ENCODE results near the gene FFAR1.

Gene FFAR1

GRCh38 chr19:35315883-35316282, 31.8 kb upstream of the FFAR1 start:
- no peak for DNase-seq

- no peak for DNase-seq
Measured at GRCh38 chr19:35316560-35316959, 31.1 kb upstream of the FFAR1 start.

GRCh38 chr19:35317464-35318043, 30.1 kb upstream of the FFAR1 start:
- no peak for DNase-seq

GRCh38 chr19:35318679-35319448, 28.8 kb upstream of the FFAR1 start:
- no peak for DNase-seq

- no peak for DNase-seq
Measured at GRCh38 chr19:35320065-35320713, 27.5 kb upstream of the FFAR1 start.

- no peak for DNase-seq
Measured at GRCh38 chr19:35321291-35321690, 26.4 kb upstream of the FFAR1 start.

- no peak for DNase-seq
Measured at GRCh38 chr19:35322014-35322413, 25.7 kb upstream of the FFAR1 start.

GRCh38 chr19:35327642-35328041, 20.1 kb upstream of the FFAR1 start:
- DNase-seq: peak; percentile 20

GRCh38 chr19:35328851-35329285, 18.8 kb upstream of the FFAR1 start, which contains the start of gene CD22:
TSS of gene CD22 (plus strand) at chr19:35329187. CDS start at chr19:35332041, 2,854 bp downstream.
- DNase-seq: no peak

- no peak for DNase-seq
Measured at GRCh38 chr19:35329323-35329722, 18.4 kb upstream of the FFAR1 start.

- no peak for DNase-seq
Measured at GRCh38 chr19:35330475-35330874, 17.2 kb upstream of the FFAR1 start.

- DNase-seq: no peak
Measured at GRCh38 chr19:35331551-35332214, 16.0 kb upstream of the FFAR1 start.

GRCh38 chr19:35332817-35333216, 14.9 kb upstream of the FFAR1 start:
- no peak for DNase-seq

- no peak for DNase-seq
Measured at GRCh38 chr19:35334144-35334753, 13.5 kb upstream of the FFAR1 start.

- no peak for DNase-seq
Measured at GRCh38 chr19:35336166-35336955, 11.3 kb upstream of the FFAR1 start.

- no peak for DNase-seq
Measured at GRCh38 chr19:35337097-35337983, 10.4 kb upstream of the FFAR1 start.

GRCh38 chr19:35337984-35338296, 9.8 kb upstream of the FFAR1 start:
- no peak for DNase-seq

GRCh38 chr19:35340431-35340830, 7.3 kb upstream of the FFAR1 start:
- DNase-seq: no peak

GRCh38 chr19:35341006-35341405, 6.7 kb upstream of the FFAR1 start:
- DNase-seq: no peak

GRCh38 chr19:35341565-35342225, 6.0 kb upstream of the FFAR1 start:
- no peak for DNase-seq

- no peak for DNase-seq
Measured at GRCh38 chr19:35342430-35342829, 5.3 kb upstream of the FFAR1 start.
